Erythroblast (primary cell): ENCODE measurements around the gene TK2.
"Not testable (repeated sequence)": the region's sequence is repeated elsewhere in the genome, so short reads cannot be mapped to it uniquely, and the experiment has no call there.

ENCODE experiments used
- DNase-seq, 2 experiments: peaks; one replicate each; lab custom pipeline; 2025; lab: John Stamatoyannopoulos, UW
- GATA1 ChIP-seq: IDR thresholded peaks from 2 replicates; pipeline ENCODE4 v1.6.1; 2011; ENCODE audit warnings: low read depth, mild to moderate bottlenecking, control low read depth, low read length, moderate library complexity
- POLR2A ChIP-seq: IDR thresholded peaks from 2 replicates; pipeline ENCODE4 v1.6.1; 2011; ENCODE audit warnings: mild to moderate bottlenecking, low read length

The TK2 gene

GRCh38 chr16:66503612-66504011 is 46.3 kb downstream of the TK2 start:
- TF ChIP-seq POLR2A (no peak), GATA1 (no peak)
- no peak for DNase-seq

- DNase-seq, result no peak
- TF ChIP-seq POLR2A, result no peak
- TF ChIP-seq GATA1, result no peak
Observed at GRCh38 chr16:66503030-66503429, 46.9 kb downstream of the TK2 start.

GRCh38 chr16:66502020-66502913 is 47.7 kb downstream of the TK2 start:
- TF ChIP-seq GATA1, result no peak
- no peak for TF ChIP-seq POLR2A

GRCh38 chr16:66501563-66501962 is 48.4 kb downstream of the TK2 start:
- DNase-seq, result not testable (repeated sequence)

More at GRCh38 chr16:66502020-66502913, 47.7 kb downstream of the TK2 start:
- no peak for DNase-seq

GRCh38 chr16:66497921-66498320 is 52.0 kb downstream of the TK2 start:
- not testable (repeated sequence) for DNase-seq

GRCh38 chr16:66496226-66496625 is 53.7 kb downstream of the TK2 start:
- not testable (repeated sequence) for DNase-seq

GRCh38 chr16:66495440-66495839 is 54.5 kb downstream of the TK2 start:
- no peak for DNase-seq
- TF ChIP-seq GATA1 (no peak), POLR2A (no peak)

GRCh38 chr16:66494916-66495315 is 55.0 kb downstream of the TK2 start:
- TF ChIP-seq GATA1 (no peak), POLR2A (no peak)
- DNase-seq, result no peak

- no peak for DNase-seq
- TF ChIP-seq GATA1, result no peak
- TF ChIP-seq POLR2A, result no peak
Observed at GRCh38 chr16:66493490-66494401, 56.2 kb downstream of the TK2 start.

- DNase-seq, result no peak
- TF ChIP-seq POLR2A (no peak), GATA1 (no peak)
Observed at GRCh38 chr16:66491716-66492064, 58.2 kb downstream of the TK2 start.

- DNase-seq, result no peak
- TF ChIP-seq GATA1 (no peak), POLR2A (no peak)
Observed at GRCh38 chr16:66490774-66491715, 58.9 kb downstream of the TK2 start.

GRCh38 chr16:66489818-66490217 is 60.1 kb downstream of the TK2 start:
- DNase-seq, result no peak

GRCh38 chr16:66489385-66489784 is 60.5 kb downstream of the TK2 start:
- TF ChIP-seq GATA1 (no peak), POLR2A (no peak)
- DNase-seq, result no peak

More at GRCh38 chr16:66489818-66490217, 60.1 kb downstream of the TK2 start:
- TF ChIP-seq GATA1 (no peak), POLR2A (no peak)
